NCI-H1105 (cell line): ENCODE data around the gene ATG101.

Experiments used
- DNase-seq: peaks from one replicate; lab custom pipeline; 2025; lab: John Stamatoyannopoulos, UW

ATG101 gene

DNA sequence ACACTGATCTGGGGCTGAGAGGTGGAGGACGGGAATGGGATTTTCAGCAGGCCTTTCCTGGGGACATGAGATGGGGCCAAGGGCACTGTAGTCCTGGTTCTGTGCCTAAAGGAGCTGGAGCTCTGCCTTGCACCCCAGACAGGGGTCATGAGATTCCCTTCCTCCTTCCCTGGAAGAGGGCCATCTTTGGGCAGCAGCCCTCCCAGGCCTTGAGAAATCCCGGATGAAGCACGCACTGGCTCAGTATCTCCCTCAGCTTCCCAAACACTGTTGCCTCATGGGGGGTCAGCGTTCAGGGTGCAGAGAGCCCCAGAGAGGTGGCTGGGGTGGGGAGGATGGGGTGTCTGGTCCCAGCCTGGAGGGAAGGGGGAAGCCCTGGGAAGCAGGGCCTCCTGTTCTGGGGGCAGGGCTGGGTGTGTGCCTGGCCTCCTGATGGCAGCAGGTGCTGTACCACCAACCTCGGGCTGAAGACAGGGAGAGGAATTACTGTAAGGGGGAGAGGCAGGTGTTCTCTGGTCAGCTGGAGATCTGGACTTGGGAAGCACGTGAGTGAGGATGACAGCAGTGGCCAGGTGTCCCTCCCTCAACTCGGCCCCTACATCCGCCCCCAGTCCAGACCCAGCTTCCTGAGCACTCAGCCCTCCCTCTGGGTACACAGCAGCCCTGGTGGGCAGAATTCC is 26.9 kb upstream of the ATG101 start:
- no peak for DNase-seq

DNA sequence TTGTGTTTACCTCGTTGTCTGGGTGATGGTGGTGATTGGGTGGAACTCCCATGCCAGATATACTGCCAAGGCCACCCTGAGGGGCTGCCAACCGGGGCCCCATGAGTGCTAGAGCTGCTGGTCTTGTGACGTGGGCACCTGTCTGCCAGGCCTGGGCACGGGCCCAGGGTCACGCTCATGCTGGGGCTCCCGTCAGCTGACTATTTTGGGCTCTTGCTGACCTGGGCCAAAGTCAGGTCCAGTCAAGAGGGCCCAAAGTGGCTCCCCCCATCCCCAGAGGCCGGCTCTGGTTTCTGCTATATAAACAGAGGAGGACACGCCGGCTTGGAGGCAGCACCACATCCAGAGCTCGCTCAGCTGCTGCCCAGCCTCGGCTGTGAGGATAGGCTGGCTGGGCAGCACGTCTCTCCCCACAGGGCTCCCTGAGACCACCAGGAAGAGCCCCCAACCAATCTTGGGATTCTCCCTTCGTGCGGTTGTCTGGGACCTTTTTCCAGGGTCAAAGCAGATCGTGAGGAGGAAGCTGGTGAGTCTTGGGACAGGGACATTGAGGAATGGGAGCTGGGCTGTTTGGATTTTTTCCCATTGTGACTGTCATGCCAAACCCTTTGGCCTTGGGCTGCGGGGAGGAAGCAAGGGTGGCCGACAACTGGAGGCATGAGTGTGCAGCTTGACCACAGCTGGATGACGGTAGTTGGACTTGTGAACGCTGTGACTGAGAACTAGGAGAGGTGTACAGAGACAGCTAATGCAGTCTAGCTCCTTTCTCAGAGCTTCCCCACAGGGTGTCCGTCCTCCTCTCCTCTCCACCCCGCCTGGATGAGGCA is 26.2 kb upstream of the ATG101 start:
- no peak for DNase-seq

DNA sequence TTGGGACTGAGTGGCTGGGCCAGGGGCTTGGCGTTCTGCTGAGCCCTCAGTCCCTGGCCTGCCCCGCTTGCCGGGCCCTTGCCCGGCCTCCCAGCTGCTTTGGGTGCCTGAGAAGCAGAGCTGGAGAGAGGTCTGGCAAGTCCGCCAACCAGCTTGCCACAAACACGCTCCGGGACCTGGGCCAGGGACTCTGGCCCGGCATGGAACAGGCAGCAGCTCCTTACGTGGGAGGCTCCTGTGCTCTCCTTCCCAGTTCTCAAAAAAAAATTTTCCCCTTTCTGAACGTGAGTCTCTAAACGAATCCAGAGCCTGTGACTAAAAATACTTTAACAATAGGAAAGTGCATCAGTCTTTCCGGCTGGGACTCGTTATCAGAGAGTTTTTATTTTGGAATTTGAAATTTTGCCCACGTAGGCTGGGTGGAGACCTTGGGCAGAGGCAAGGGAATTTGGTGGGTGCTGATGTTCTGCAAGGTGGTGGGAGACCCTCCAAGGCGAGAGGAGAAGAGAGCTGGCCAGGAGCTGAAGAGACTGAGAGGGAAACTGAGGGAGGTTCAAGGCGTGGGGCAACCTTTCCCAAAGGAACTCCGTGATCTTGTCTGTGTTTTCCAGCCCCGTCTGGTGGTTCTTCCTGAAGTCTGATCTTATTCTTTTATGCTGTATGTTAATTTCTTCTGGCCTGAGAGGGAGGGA is 25.3 kb upstream of the ATG101 start:
- DNase-seq: no peak

DNA sequence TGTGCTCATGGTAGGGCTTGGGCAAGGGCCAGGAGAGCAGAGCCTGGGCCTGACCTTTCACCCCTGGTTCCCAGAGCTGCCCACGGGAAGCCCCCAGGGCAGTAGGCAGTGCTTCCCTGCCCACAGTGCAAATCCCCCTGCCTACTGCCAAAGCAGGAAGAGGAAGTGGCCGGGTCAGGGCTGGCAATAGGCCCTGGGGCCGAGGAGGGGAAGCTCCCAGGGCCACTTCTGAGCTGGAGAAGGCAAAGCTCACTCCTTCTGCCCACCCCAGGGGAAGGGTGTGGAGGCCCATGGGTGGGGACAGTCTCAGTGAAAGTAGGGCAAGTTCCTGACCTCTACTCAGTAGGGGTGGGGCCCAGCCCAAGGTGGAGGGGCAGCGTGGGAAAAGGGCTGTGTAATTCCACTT is 24.0 kb upstream of the ATG101 start:
- DNase-seq: no peak

DNA sequence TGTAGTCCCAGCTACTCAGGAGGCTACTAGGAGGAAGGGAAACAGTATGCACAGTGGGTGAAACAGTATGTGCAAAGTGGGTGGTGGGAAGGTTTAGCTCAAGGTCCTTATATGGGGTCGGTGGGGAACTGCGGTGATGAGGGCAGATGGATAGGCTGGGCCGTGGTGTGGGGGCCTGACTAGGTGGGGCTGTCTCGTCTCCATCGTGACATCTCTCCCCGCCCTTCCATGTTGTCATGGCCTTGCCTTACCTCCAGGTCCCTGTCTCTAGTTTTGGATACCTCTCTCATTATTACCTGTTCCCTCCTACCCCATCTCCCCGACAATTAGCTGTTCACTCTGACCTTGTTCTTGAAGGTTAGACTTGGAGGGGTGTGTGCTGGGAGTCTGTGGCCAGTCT is 22.9 kb upstream of the ATG101 start:
- DNase-seq: no peak

DNA sequence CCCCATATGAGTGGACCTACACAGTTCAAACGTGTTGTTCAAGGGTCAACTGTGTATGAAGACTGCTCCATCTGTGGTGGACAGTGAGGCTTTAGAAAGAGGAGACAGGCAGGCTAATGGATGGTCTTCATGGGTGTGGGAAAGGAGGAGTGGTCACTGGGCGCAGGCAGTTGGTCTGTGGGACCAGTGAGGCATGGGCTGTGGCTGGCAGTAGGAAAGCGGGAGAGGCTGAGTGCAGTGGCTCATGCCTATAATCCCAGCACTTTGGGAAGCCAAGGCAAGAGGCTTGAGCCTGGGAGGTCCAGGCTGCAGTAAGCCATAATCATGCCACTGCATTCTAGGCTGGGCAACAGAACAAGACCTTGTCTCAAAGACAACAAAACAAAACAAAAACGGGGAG is 20.5 kb upstream of the ATG101 start:
- no peak for DNase-seq

DNA sequence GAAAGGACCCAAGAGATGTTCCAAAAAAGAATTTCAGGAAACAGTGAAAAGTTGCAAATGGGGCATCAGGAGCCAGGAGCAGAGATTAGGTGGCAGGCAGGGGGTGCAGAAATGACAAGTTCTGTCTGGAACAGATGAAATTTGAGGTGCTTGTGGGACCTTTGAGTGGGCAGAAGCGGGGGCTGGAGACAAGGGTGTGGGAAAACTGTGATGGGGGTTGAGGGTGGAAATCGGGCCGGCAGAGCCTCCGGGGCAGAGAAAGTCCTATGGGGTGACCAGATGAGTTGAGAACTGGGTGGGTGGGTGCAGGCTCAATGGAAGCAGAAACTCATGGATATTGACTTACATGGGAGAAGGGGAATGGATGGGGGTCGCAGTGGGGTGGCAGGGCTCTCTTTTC is 20.1 kb upstream of the ATG101 start:
- DNase-seq: no peak

DNA sequence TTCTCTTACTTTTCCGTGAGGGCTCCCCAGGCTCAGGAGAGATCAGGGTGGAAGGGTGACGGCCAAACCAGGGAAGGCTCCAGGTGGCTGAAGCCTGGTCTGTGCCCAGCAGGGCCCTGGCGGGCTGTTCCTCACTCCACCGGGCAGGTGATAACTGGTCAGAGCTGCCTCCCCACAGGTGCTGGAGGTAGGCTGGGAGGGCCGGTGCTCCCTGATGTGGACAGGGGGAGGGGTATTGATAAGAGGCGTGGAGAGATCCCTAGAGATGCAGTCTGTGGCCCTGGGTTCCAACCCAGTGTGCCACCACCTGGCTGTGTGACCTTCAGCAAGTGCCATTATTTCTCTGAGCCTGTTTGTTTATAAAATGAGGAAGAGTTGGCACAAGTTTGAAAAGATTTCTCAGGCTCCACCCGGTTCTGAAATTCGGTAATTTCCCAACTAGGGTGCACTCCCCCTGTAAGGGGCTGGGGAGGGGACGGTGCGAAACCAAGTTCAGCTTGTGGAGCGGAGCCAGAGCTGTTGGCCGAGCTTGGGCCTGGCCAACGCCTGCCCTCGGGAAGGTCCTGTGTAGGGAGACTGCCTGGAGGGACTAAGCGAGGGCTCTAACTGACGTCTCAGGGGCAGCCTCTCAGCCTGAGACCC is 19.5 kb upstream of the ATG101 start:
- DNase-seq: no peak

DNA sequence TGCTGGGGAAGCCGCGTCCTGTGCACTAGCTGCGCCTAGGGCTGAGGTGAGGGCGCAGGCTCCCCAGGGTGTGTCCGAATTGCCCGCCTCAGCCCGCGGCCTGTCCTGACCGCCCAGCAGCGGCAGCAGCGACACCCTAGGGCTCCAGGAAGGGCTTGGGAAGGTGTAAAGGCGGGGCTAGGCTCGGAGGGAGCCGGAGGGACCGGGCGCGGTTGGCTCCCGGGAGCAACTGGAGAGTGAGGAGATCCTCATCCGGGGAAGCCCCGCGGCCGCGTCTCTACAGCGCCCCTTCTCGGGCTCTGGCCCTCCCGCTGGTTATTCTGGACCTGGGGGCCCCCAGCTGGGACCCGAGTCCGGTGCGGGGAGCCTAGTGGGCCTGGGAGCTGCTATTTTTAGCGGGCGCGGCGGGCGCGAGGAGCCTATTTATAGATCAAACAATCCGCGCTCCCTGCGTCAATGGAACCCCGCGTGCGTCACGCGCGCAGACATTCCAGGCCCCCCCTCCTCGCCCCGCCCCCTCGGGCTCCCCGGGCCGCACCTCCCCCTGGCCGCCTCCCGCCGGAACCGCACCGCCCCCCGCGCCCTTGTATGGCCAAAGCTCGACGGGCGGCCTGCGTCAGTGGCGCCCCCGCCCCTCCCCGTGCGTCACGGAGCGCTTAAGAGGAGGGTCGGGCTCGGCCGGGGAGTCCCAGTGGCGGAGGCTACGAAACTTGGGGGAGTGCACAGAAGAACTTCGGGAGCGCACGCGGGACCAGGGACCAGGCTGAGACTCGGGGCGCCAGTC is 18.8 kb upstream of the ATG101 start, which contains the start of gene NR4A1:
Gene NR4A1, plus strand, starts transcription at position 685 of the 784 bp plus-strand sequence. CDS start 2,887 bp downstream, outside the sequence.
- peak; percentile 78 for DNase-seq

DNA sequence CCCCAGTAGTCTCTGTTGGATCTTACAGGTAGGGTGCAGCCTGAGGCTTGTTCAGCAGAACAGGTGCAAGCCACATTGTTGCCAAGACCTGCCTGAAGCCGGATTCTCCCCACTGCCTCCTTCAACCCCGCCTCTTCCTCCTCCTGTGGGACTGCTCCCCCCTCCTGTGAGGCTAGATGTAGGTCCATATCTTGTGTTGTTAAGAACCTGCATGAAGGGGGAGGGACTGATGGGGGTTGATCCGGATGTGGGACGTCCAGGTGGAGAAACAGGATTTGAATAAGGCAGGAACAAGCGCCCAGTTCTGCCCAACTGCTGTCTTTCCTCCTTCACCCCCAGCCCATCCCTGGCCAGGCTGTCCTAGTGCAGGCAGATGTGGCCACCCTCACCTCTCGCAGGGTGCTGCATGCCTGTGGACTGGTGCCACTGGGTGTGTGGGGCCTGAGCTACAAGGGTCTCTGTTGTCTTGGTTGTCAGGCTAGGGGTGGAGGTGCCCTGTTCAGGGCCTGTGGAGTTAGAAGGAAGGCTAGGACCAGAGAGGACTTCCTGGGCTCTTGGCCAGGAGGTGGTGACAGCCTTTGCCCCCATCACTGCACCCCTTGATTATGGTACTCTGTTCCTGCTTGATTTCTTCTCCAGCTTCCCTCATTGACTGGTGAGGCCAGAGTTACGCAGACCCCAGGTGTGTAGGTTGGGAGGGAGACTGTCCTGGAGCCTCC is 17.2 kb upstream of the ATG101 start:
- DNase-seq: no peak

DNA sequence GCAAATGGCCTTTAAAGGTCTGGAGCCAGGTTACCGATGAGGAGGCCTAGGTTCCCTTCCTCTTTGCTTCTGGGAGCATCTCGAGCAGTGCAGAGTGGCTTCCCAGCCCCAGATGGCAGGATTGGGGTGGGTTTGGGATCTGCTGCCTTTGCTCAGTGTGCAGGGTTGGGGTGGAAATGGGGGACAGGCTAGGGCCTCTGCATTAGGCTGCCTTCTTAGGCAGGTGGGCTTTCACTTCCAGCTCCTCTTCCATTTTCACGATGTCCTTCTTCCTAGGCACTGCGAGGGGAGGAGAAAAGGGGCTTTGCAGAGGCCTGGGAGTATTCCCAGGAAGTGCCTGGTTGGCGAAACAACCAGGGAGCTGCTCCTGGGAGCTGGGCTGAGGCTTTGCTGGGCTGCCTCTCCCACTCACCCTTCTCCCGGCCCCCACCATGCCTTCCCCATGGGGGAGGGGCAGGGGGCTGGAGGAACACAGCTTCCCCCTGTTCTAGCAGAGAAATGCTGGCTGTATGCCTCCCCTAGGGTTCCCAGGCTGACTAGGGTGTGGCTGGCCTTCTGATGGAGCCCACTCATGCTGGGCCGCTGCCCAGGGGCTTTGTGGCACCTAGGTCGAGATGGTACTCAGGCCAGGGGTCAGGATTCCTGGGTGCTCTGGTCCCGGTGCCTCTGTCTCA is 16.1 kb upstream of the ATG101 start:
- no peak for DNase-seq

DNA sequence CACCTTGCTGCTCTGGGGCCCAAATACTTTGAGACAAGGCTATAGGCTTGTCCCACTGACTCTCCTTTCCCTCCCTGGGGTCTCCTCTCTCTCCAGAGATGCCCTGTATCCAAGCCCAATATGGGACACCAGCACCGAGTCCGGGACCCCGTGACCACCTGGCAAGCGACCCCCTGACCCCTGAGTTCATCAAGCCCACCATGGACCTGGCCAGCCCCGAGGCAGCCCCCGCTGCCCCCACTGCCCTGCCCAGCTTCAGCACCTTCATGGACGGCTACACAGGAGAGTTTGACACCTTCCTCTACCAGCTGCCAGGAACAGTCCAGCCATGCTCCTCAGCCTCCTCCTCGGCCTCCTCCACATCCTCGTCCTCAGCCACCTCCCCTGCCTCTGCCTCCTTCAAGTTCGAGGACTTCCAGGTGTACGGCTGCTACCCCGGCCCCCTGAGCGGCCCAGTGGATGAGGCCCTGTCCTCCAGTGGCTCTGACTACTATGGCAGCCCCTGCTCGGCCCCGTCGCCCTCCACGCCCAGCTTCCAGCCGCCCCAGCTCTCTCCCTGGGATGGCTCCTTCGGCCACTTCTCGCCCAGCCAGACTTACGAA is 15.4 kb upstream of the ATG101 start:
- DNase-seq: no peak

DNA sequence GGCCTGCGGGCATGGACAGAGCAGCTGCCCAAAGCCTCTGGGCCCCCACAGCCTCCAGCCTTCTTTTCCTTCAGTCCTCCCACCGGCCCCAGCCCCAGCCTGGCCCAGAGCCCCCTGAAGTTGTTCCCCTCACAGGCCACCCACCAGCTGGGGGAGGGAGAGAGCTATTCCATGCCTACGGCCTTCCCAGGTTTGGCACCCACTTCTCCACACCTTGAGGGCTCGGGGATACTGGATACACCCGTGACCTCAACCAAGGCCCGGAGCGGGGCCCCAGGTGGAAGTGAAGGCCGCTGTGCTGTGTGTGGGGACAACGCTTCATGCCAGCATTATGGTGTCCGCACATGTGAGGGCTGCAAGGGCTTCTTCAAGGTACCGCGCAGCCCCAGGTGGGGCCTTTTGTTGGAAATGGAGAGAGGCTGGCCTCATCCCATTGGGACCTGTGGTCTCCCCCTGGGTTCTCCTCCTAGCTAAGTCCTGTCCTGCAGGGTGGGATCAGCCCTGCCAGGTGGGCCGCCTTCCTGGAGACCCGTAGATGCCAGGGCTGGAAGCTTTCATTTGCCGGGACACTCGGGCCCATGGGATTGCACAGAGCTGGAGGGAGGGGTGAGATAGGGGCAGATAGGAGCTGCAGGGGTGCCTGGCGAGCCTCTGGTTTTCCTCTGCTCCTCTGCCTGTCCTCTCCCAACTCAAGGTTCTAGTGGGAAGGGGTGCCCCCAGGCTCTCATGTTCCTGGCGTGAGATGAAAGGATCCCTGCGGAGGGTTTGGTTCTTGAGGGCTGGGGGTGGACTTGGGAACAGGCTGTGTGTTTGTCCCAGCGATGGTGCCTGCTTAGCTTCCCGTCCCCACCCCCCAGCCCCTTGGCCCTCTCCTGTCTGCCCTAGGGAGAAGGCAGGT is 14.7 kb upstream of the ATG101 start:
- DNase-seq: no peak

DNA sequence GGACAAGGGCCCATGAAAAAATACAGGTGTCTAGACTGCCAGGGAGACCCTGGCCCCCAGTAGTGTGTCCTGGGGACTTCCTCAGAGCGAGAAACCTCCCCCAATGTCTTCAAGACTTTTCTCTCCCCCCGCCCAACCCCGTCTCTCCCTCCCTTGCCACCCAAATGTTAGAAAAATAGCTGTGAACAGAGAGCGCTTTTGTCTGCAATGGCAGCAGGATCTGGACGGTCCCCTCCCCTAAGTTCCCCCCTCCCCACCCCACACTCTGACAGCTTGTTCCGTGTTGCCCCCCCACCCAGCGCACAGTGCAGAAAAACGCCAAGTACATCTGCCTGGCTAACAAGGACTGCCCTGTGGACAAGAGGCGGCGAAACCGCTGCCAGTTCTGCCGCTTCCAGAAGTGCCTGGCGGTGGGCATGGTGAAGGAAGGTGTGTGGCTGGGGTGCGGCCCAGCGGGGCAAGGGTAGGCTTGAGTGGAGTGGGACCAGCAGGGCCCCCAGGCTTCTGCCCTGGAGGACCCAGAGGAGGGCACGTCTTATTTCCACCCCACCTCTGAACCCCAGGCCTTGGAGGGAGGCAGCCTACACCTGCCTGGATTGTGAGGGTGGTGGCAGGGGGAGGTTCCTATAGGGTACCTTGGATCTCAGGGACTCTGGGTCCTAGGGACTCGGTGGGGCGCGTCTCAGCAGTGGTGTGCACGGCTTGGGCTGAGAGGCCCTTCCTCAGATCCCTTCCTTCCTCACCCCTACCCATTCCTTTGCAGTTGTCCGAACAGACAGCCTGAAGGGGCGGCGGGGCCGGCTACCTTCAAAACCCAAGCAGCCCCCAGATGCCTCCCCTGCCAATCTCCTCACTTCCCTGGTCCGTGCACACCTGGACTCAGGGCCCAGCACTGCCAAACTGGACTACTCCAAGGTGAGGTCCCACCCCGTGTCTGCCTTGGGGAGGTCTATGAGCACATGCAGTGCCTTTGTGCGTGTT is 13.8 kb upstream of the ATG101 start:
- DNase-seq: no peak

DNA sequence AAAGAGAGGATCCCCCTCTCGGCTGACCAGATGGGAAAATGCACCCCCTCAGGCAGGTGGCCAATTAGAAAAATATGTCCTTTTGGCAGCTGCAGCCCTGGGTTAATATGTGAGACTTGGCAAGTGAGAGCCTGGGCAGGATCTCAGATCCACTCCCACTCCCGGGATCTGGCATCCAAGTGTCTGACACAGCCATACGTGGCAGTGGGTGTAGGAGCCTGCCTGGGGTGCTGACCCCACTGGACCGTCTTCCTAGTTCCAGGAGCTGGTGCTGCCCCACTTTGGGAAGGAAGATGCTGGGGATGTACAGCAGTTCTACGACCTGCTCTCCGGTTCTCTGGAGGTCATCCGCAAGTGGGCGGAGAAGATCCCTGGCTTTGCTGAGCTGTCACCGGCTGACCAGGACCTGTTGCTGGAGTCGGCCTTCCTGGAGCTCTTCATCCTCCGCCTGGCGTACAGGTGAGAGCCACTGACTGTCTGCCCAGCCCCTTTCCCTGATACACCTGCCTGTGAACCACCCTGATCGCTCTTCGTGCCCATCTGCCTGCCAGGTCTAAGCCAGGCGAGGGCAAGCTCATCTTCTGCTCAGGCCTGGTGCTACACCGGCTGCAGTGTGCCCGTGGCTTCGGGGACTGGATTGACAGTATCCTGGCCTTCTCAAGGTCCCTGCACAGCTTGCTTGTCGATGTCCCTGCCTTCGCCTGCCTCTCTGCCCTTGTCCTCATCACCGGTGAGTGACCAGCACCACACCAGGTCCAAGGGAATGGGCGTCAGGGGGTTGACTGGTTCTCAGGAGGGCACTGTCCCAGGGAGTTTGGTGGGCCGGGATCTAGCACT is 12.8 kb upstream of the ATG101 start:
- DNase-seq: no peak

DNA sequence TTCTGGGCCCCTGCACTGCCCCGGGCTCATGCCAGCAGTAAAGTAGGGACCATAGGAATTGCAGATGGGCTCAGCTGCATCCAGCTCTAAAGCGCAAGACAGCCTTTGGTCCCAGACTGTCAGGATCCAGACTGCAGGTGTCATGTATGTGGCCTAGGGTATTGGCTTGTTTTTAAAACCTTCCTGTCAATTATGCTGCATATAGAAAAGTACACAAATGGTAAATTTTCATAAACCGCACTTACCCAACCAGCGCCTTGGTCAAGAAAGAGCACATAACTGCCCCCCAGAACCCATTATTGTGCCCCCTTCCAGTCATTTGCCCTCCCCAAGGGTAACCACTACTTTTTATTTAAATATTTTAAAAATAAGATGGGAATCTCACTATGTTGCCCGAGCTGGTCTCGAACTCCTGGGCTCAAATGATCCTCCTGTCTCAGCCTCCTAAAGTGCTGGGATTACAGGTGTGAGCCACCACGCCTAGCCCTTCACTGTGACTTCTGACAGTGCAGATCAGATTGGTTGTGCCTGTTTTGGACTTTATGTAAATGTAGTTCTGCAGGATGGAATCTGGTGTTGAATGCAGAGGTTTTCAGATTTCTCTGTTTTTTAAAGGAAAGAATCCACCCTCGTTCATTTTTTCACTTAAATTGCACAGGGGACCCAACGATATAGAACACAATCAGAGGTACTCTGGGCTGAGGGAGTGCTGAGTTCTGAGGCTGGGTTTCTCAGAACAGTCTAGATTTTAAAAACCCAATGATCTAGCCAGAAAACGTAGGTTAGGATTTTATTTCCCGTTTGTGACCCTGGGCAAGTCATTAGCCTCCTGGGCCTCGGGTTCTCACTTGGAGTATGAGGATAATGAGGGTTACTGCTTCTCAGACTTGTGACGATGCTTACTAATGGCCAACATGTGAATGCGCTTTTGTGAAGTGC is 11.9 kb upstream of the ATG101 start:
- DNase-seq: no peak
